ENCODE measurements around the gene WARS2.

Gene WARS2

GRCh38 chr1:119069682-119070081 is 70.8 kb downstream of the WARS2 start:
- no peaks in the 10 kb centered on the region for H3K4me1 ChIP-seq (ENCODE audit: control insufficient read depth, insufficient read depth, low read length)
- no peak overlapping the region for H3K9ac ChIP-seq (ENCODE audit: low read length in 2 of 2)
- no peak overlapping the region for H3K27ac ChIP-seq (ENCODE audit: low read length)
- no peak overlapping the region for H3K4me3 ChIP-seq (ENCODE audit: low read length in 2 of 2)
- no peaks in the 10 kb centered on the region for H3K9me3 ChIP-seq (ENCODE audit: control insufficient read depth in 2 of 2, low read length in 2 of 2)
- no peaks in the 10 kb centered on the region for H3K36me3 ChIP-seq (ENCODE audit: control insufficient read depth in 2 of 2, insufficient read depth in 2 of 2, low read length in 2 of 2)
- no peaks in the 10 kb centered on the region for H3K27me3 ChIP-seq (ENCODE audit: control insufficient read depth in 1 of 2, insufficient read depth in 2 of 2, low read length in 2 of 2)

GRCh38 chr1:119068427-119068826 is 72.0 kb downstream of the WARS2 start:
- Histone ChIP-seq H3K4me3 (ENCODE audit: low read length in 2 of 2) (no peak overlapping the region), H3K27ac (ENCODE audit: low read length) (no peak overlapping the region), H3K36me3 (ENCODE audit: control insufficient read depth in 2 of 2, insufficient read depth in 2 of 2, low read length in 2 of 2) (no peaks in the 10 kb centered on the region), H3K9ac (ENCODE audit: low read length in 2 of 2) (no peak overlapping the region), H3K27me3 (ENCODE audit: control insufficient read depth in 1 of 2, insufficient read depth in 2 of 2, low read length in 2 of 2) (no peaks in the 10 kb centered on the region), H3K4me1 (ENCODE audit: control insufficient read depth, insufficient read depth, low read length) (no peaks in the 10 kb centered on the region), H3K9me3 (ENCODE audit: control insufficient read depth in 2 of 2, low read length in 2 of 2) (no peaks in the 10 kb centered on the region)

- Histone ChIP-seq H3K27me3 (ENCODE audit: control insufficient read depth in 1 of 2, insufficient read depth in 2 of 2, low read length in 2 of 2) (no peaks in the 10 kb centered on the region), H3K9me3 (ENCODE audit: control insufficient read depth in 2 of 2, low read length in 2 of 2) (no peaks in the 10 kb centered on the region), H3K4me3 (ENCODE audit: low read length in 2 of 2) (no peak overlapping the region), H3K9ac (ENCODE audit: low read length in 2 of 2) (no peak overlapping the region), H3K27ac (ENCODE audit: low read length) (no peak overlapping the region), H3K4me1 (ENCODE audit: control insufficient read depth, insufficient read depth, low read length) (no peaks in the 10 kb centered on the region), H3K36me3 (ENCODE audit: control insufficient read depth in 2 of 2, insufficient read depth in 2 of 2, low read length in 2 of 2) (no peaks in the 10 kb centered on the region)
Measured at GRCh38 chr1:119061700-119062099, 78.8 kb downstream of the WARS2 start.

- H3K4me1 ChIP-seq (ENCODE audit: control insufficient read depth, insufficient read depth, low read length) = no peaks in the 10 kb centered on the region
- H3K27ac ChIP-seq (ENCODE audit: low read length) = no peak overlapping the region
- no peak overlapping the region for H3K4me3 ChIP-seq (ENCODE audit: low read length in 2 of 2)
- no peaks in the 10 kb centered on the region for H3K27me3 ChIP-seq (ENCODE audit: control insufficient read depth in 1 of 2, insufficient read depth in 2 of 2, low read length in 2 of 2)
- no peaks in the 10 kb centered on the region for H3K9me3 ChIP-seq (ENCODE audit: control insufficient read depth in 2 of 2, low read length in 2 of 2)
- no peaks in the 10 kb centered on the region for H3K36me3 ChIP-seq (ENCODE audit: control insufficient read depth in 2 of 2, insufficient read depth in 2 of 2, low read length in 2 of 2)
- no peak overlapping the region for H3K9ac ChIP-seq (ENCODE audit: low read length in 2 of 2)
Measured at GRCh38 chr1:119055568-119055967, 84.9 kb downstream of the WARS2 start.

- Histone ChIP-seq H3K9me3 (ENCODE audit: control insufficient read depth in 2 of 2, low read length in 2 of 2) (no peaks in the 10 kb centered on the region), H3K9ac (ENCODE audit: low read length in 2 of 2) (no peak overlapping the region), H3K27ac (ENCODE audit: low read length) (no peak overlapping the region), H3K36me3 (ENCODE audit: control insufficient read depth in 2 of 2, insufficient read depth in 2 of 2, low read length in 2 of 2) (no peaks in the 10 kb centered on the region), H3K27me3 (ENCODE audit: control insufficient read depth in 1 of 2, insufficient read depth in 2 of 2, low read length in 2 of 2) (no peaks in the 10 kb centered on the region), H3K4me3 (ENCODE audit: low read length in 2 of 2) (no peak overlapping the region), H3K4me1 (ENCODE audit: control insufficient read depth, insufficient read depth, low read length) (no peaks in the 10 kb centered on the region)
Measured at GRCh38 chr1:119053917-119054316, 86.5 kb downstream of the WARS2 start.

GRCh38 chr1:119052267-119052666 is 88.2 kb downstream of the WARS2 start:
- Histone ChIP-seq H3K9me3 (ENCODE audit: control insufficient read depth in 2 of 2, low read length in 2 of 2) (no peaks in the 10 kb centered on the region), H3K9ac (ENCODE audit: low read length in 2 of 2) (no peak overlapping the region), H3K27me3 (ENCODE audit: control insufficient read depth in 1 of 2, insufficient read depth in 2 of 2, low read length in 2 of 2) (no peaks in the 10 kb centered on the region), H3K36me3 (ENCODE audit: control insufficient read depth in 2 of 2, insufficient read depth in 2 of 2, low read length in 2 of 2) (no peaks in the 10 kb centered on the region), H3K4me1 (ENCODE audit: control insufficient read depth, insufficient read depth, low read length) (no peaks in the 10 kb centered on the region), H3K4me3 (ENCODE audit: low read length in 2 of 2) (no peak overlapping the region), H3K27ac (ENCODE audit: low read length) (no peak overlapping the region)

DNA sequence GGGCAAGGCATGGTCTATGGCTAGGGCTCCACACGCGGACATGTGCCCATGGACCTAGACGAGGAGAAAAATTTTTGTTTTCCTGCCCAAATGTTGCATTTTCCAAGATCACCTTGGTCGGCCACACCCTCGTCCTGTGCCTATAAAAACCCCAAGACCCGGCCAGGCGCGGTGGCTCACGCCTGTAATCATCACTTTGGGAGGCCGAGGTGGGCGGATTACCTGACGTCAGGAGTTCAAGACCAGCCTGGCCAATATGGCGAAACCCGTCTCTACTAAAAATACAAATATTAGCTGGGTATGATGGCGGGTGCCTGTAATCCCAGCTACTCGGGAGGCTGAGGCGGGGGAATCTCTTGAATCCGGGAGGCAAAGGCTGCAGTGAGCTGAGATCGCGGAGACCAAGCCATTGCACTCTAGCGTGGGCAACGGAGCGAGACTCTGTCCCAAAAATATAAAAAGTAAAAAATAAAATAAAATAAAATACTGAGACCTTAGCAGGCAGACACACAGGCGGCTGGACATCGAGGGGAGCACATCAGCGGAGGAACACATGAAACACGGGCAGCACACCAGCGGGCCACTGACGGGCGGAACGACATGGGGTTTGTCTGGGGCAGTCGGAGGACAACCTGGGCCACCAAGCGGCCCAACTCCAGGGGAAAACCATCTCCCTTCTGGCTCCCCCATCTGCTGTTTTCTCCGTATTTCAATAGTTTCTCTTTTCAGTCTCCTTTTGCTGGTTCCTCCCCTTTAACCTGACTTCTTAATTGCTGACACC is 91.6 kb downstream of the WARS2 start:
- Histone ChIP-seq H3K9me3 (ENCODE audit: control insufficient read depth in 2 of 2, low read length in 2 of 2) (no peaks in the 10 kb centered on the region), H3K27me3 (ENCODE audit: control insufficient read depth in 1 of 2, insufficient read depth in 2 of 2, low read length in 2 of 2) (no peaks in the 10 kb centered on the region), H3K4me3 (ENCODE audit: low read length in 2 of 2) (no peak overlapping the region), H3K36me3 (ENCODE audit: control insufficient read depth in 2 of 2, insufficient read depth in 2 of 2, low read length in 2 of 2) (peaks cover 7 to 8% of the 10 kb centered on the region in 2 donors), H3K9ac (ENCODE audit: low read length in 2 of 2) (no peak overlapping the region), H3K27ac (ENCODE audit: low read length) (no peak overlapping the region), H3K4me1 (ENCODE audit: control insufficient read depth, insufficient read depth, low read length) (no peaks in the 10 kb centered on the region)

DNA sequence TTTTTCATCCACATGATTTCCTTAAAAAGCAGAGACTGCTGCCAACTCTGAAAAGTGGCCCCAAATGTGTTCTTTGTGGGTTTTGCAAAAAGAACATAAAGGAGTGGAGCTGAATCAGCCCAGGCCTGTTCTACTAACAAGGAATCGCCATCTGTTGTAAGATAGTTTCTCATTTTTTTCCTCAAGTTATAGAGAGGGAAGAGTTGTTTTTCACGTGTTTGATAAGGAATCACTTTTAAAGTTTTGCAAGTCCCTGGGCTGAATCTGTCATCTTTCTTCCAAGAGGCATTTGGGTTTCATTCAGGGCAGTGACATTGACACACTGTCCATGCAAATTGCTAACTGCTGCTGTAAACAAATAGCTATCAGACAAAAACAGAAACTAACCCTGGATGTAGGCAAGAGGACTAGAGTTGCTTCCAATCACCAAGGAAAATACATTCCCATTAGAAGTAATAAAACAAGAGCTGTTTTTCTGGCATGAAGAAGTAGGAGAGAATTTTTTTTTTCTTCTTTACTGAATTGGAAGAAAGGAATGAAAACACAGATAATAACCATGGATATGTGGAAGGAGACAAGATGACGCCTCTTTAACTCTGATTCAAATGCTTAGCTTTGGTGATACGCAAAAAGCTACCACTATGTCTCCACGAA is 93.5 kb downstream of the WARS2 start:
- Histone ChIP-seq H3K27me3 (ENCODE audit: control insufficient read depth in 1 of 2, insufficient read depth in 2 of 2, low read length in 2 of 2) (no peaks in the 10 kb centered on the region), H3K4me1 (ENCODE audit: control insufficient read depth, insufficient read depth, low read length) (no peaks in the 10 kb centered on the region), H3K9me3 (ENCODE audit: control insufficient read depth in 2 of 2, low read length in 2 of 2) (no peaks in the 10 kb centered on the region), H3K36me3 (ENCODE audit: control insufficient read depth in 2 of 2, insufficient read depth in 2 of 2, low read length in 2 of 2) (peaks cover 8 to 10% of the 10 kb centered on the region in 2 donors), H3K9ac (ENCODE audit: low read length in 2 of 2) (no peak overlapping the region), H3K4me3 (ENCODE audit: low read length in 2 of 2) (no peak overlapping the region), H3K27ac (ENCODE audit: low read length) (no peak overlapping the region)

GRCh38 chr1:119046429-119046784 is 94.0 kb downstream of the WARS2 start:
- Histone ChIP-seq H3K9me3 (ENCODE audit: control insufficient read depth in 2 of 2, low read length in 2 of 2) (no peaks in the 10 kb centered on the region), H3K27me3 (ENCODE audit: control insufficient read depth in 1 of 2, insufficient read depth in 2 of 2, low read length in 2 of 2) (no peaks in the 10 kb centered on the region), H3K4me1 (ENCODE audit: control insufficient read depth, insufficient read depth, low read length) (no peaks in the 10 kb centered on the region), H3K9ac (ENCODE audit: low read length in 2 of 2) (no peak overlapping the region), H3K27ac (ENCODE audit: low read length) (no peak overlapping the region), H3K4me3 (ENCODE audit: low read length in 2 of 2) (no peak overlapping the region), H3K36me3 (ENCODE audit: control insufficient read depth in 2 of 2, insufficient read depth in 2 of 2, low read length in 2 of 2) (peaks cover 11% of the 10 kb centered on the region in 2 donors)

DNA sequence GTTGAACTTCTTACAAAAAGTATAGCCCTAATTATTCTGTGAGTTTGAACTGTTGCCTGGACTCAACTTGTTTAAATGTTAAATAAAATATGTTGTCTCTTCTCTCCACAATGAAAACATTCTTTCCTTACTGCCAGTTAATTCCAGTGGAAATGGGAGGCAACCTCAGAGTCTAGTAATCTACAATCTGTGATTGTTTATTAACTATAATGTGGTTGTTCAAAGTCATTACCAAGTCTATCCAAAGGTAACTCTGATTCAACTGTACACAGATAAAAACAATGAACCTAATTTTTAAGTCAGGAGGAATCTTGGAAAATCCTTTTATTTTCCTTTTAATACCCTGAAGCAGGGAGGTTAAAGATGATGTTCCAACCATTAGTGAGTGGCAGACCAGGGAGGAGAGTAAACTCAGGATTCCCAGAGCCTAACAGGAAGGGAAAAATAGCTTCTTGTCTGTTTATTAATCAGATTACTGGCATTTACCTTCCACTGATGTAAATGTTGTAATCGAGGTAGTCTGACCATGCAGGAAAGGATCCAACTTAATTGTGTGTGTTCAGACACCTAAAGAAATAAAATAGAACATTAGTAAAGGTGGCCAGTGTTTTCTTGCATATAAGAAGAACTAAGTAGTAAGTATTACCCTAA is 95.2 kb downstream of the WARS2 start:
- no peak overlapping the region for H3K4me3 ChIP-seq (ENCODE audit: low read length in 2 of 2)
- no peak overlapping the region for H3K27ac ChIP-seq (ENCODE audit: low read length)
- H3K4me1 ChIP-seq (ENCODE audit: control insufficient read depth, insufficient read depth, low read length) = no peaks in the 10 kb centered on the region
- no peaks in the 10 kb centered on the region for H3K9me3 ChIP-seq (ENCODE audit: control insufficient read depth in 2 of 2, low read length in 2 of 2)
- no peak overlapping the region for H3K9ac ChIP-seq (ENCODE audit: low read length in 2 of 2)
- no peaks in the 10 kb centered on the region for H3K27me3 ChIP-seq (ENCODE audit: control insufficient read depth in 1 of 2, insufficient read depth in 2 of 2, low read length in 2 of 2)
- peaks cover 11 to 14% of the 10 kb centered on the region in 2 donors for H3K36me3 ChIP-seq (ENCODE audit: control insufficient read depth in 2 of 2, insufficient read depth in 2 of 2, low read length in 2 of 2)

GRCh38 chr1:119040906-119041305 is 99.5 kb downstream of the WARS2 start:
- Histone ChIP-seq H3K36me3 (ENCODE audit: control insufficient read depth in 2 of 2, insufficient read depth in 2 of 2, low read length in 2 of 2) (peaks cover 11 to 14% of the 10 kb centered on the region in 2 donors), H3K9ac (ENCODE audit: low read length in 2 of 2) (no peak overlapping the region), H3K9me3 (ENCODE audit: control insufficient read depth in 2 of 2, low read length in 2 of 2) (no peaks in the 10 kb centered on the region), H3K27ac (ENCODE audit: low read length) (no peak overlapping the region), H3K4me1 (ENCODE audit: control insufficient read depth, insufficient read depth, low read length) (no peaks in the 10 kb centered on the region), H3K27me3 (ENCODE audit: control insufficient read depth in 1 of 2, insufficient read depth in 2 of 2, low read length in 2 of 2) (no peaks in the 10 kb centered on the region), H3K4me3 (ENCODE audit: low read length in 2 of 2) (no peak overlapping the region)
